Thyroid gland (tissue), 4 donors: ENCODE data around the gene ATP5F1D. TPM values are rescaled to one million over a fixed set of nuclear protein-coding genes. Genes with fewer than 3 reads are reported as not detected.

Experiments used
- DNase-seq, 2 donors: peaks; one replicate each; pipeline ENCODE4 v3.0.0-alpha.2; 2019
- H3K27ac ChIP-seq, 3 donors: fragments of 200-600 bp; sonication (generic); 1 replicate in 2 of 3; 2 replicates in 1 of 3; pipeline ENCODE4 v1.5.1; 2016 to 2019; ENCODE audit warnings: mild to moderate bottlenecking in 1 of 3, moderate library complexity in 1 of 3
- H3K27me3 ChIP-seq: fragments of 200-600 bp; sonication (generic); one replicate; pipeline ENCODE4 v1.5.1; 2019
- H3K36me3 ChIP-seq, 2 donors: fragments of 200-600 bp; sonication (generic); one replicate each; pipeline ENCODE4 v1.5.1; 2016 to 2019
- H3K4me1 ChIP-seq, 2 donors: fragments of 200-600 bp; sonication (generic); one replicate each; pipeline ENCODE4 v1.5.1; 2017 to 2019
- H3K4me3 ChIP-seq, 3 donors: fragments of 200-600 bp; sonication (generic); replicated peaks in 1 of 3; 1 replicate in 2 of 3; 2 replicates in 1 of 3; pipeline ENCODE4 v1.5.1; 2016; ENCODE audit warnings: mild to moderate bottlenecking in 1 of 3
- H3K9me3 ChIP-seq: fragments of 200-600 bp; sonication (generic); one replicate; pipeline ENCODE4 v1.5.1; 2017
- CTCF ChIP-seq, 6 experiments: fragments of 200-600 bp in 3 of 6; fragments of 450-650 bp in 3 of 6; sonication (generic) in 3 of 6; IDR thresholded peaks; one replicate each; pipeline ENCODE4 v1.5.1; 2016 to 2019; ENCODE audit warnings: antibody characterized with exemption in 6 of 6, mild to moderate bottlenecking in 2 of 6, inconsistent platforms in 1 of 6, moderate library complexity in 1 of 6
- POLR2A ChIP-seq, 2 donors: fragments of 450-650 bp; IDR thresholded peaks; one replicate each; pipeline ENCODE4 v1.6.1; 2017; ENCODE audit warnings: antibody characterized with exemption in 2 of 2, mild to moderate bottlenecking in 2 of 2, moderate library complexity in 1 of 2
- WGBS, 2 donors: methylation state at CpG; one replicate each; pipeline ENCODE4 v1.1.5; 2017; 5-methylcytosine and 5-hydroxymethylcytosine counted together
- intact Hi-C: fragments of 100-400 bp; cut with DNase I; formaldehyde crosslinking; loops from one replicate; pipeline ENCODE4 v1.15.1; 2023
- total RNA-seq, 4 donors: library from RNA; depleted of rRNA; stranded (reverse); fragments of >200 nt; gene quantifications; one replicate each; pipeline ENCODE4 v1.2.3, GENCODE V29; 2016

The ATP5F1D gene
- total RNA-seq, 4 donors from 2014 or later, result 39.2 to 182 (median 83.0) TPM

GRCh38 chr19:1231729-1232637 lies 9.6 kb upstream of the ATP5F1D start:
- no peak for TF ChIP-seq CTCF (IDR thresholded peaks at IDR 0.05)
- TF ChIP-seq POLR2A (IDR thresholded peaks at IDR 0.05), result no peak
- 73 to 74% methylated on average over 9 to 13 of the region's 15 CpGs for WGBS, 2 donors
- Histone ChIP-seq H3K27ac (peak overlapping the region; percentile 5 to 42 (median 14)), H3K4me1 (peaks cover 8 to 24% of the 10 kb centered on the region in 2 donors), H3K27me3 (no peaks in the 10 kb centered on the region), H3K4me3 (no peak overlapping the region), H3K36me3 (peaks cover 12% of the 10 kb centered on the region in 2 donors), H3K9me3 (no peaks in the 10 kb centered on the region)
- DNase-seq, result peak; percentile 47 to 48
- intact Hi-C loops, result loop anchor here (10.0 kb wide), 1 partner anchor 307 kb away; the partner anchor contains the start of gene ARID3A

- Histone ChIP-seq H3K4me3 (no peak overlapping the region), H3K36me3 (peaks cover 6 to 7% of the 10 kb centered on the region in 2 donors), H3K27me3 (no peaks in the 10 kb centered on the region), H3K27ac (peak overlapping the region; percentile 14 to 42 (median 17)), H3K9me3 (no peaks in the 10 kb centered on the region), H3K4me1 (peaks cover 12 to 29% of the 10 kb centered on the region in 2 donors)
- TF ChIP-seq POLR2A (IDR thresholded peaks at IDR 0.05), result no peak
- TF ChIP-seq CTCF (IDR thresholded peaks at IDR 0.05), result no peak
- DNase-seq, result peak; percentile 65 to 72
- WGBS, 2 donors, result 15 to 49% methylated on average over 5 to 12 of the region's 15 CpGs
- intact Hi-C loops, result loop anchor here (10.0 kb wide), 1 partner anchor 308 kb away; the partner anchor contains the start of gene ARID3A
These were observed 8.9 kb upstream of the ATP5F1D start for GRCh38 chr19:1232652-1233072.

GRCh38 chr19:1233115-1233667 lies 8.4 kb upstream of the ATP5F1D start:
- Histone ChIP-seq H3K27me3 (no peaks in the 10 kb centered on the region), H3K4me3 (no peak overlapping the region), H3K27ac (peak overlapping the region in 1 of 3 donors; percentile 17), H3K9me3 (no peaks in the 10 kb centered on the region), H3K4me1 (peaks cover 14 to 31% of the 10 kb centered on the region in 2 donors), H3K36me3 (peaks cover under 1 to 1% of the 10 kb centered on the region in 2 donors)
- intact Hi-C loops, result loop anchor here (10.0 kb wide), 1 partner anchor 308 kb away; the partner anchor contains the start of gene ARID3A
- 80 to 83% methylated on average over 1 to 17 of the region's 24 CpGs for WGBS, 2 donors
- TF ChIP-seq CTCF (IDR thresholded peaks at IDR 0.05), result no peak
- no peak for TF ChIP-seq POLR2A (IDR thresholded peaks at IDR 0.05)
- peak; percentile 74 to 78 for DNase-seq

- Histone ChIP-seq H3K27me3 (no peaks in the 10 kb centered on the region), H3K9me3 (no peaks in the 10 kb centered on the region), H3K4me3 (no peak overlapping the region), H3K27ac (no peak overlapping the region), H3K36me3 (no peaks in the 10 kb centered on the region), H3K4me1 (peaks cover 16 to 37% of the 10 kb centered on the region in 2 donors)
- TF ChIP-seq POLR2A (IDR thresholded peaks at IDR 0.05) (no peak), CTCF (IDR thresholded peaks at IDR 0.05) (no peak)
- no peak for DNase-seq
- intact Hi-C loops, result loop anchor here (10.0 kb wide), 1 partner anchor 310 kb away; the partner anchor contains the start of gene ARID3A
- WGBS, 2 donors, result 93 to 95% methylated on average over 29 to 38 of the region's 45 CpGs
These were observed 7.2 kb upstream of the ATP5F1D start for GRCh38 chr19:1234051-1234954.
